ENCODE data around the gene CPPED1.

CPPED1 gene

GRCh38 chr16:12680531-12680930, 123.2 kb downstream of the CPPED1 start:
- no peak for DNase-seq (ENCODE audit: low spot score)

- no peak for DNase-seq (ENCODE audit: low spot score)
These were observed 123.9 kb downstream of the CPPED1 start for GRCh38 chr16:12679660-12680272.

GRCh38 chr16:12678983-12679382, 124.7 kb downstream of the CPPED1 start:
- DNase-seq (ENCODE audit: low spot score): no peak

- no peak for DNase-seq (ENCODE audit: low spot score)
These were observed 126.2 kb downstream of the CPPED1 start for GRCh38 chr16:12677502-12677901.

GRCh38 chr16:12675852-12676251, 127.8 kb downstream of the CPPED1 start:
- no peak for DNase-seq (ENCODE audit: low spot score)

GRCh38 chr16:12675046-12675445, 128.6 kb downstream of the CPPED1 start:
- no peak for DNase-seq (ENCODE audit: low spot score)

GRCh38 chr16:12674524-12674923, 129.2 kb downstream of the CPPED1 start:
- no peak for DNase-seq (ENCODE audit: low spot score)

GRCh38 chr16:12674071-12674470, 129.6 kb downstream of the CPPED1 start:
- DNase-seq (ENCODE audit: low spot score): no peak

GRCh38 chr16:12673466-12673865, 130.2 kb downstream of the CPPED1 start:
- DNase-seq (ENCODE audit: low spot score): no peak

GRCh38 chr16:12672986-12673385, 130.7 kb downstream of the CPPED1 start:
- no peak for DNase-seq (ENCODE audit: low spot score)

- DNase-seq (ENCODE audit: low spot score): no peak
These were observed 133.8 kb downstream of the CPPED1 start for GRCh38 chr16:12669908-12670307.

GRCh38 chr16:12667909-12668308, 135.8 kb downstream of the CPPED1 start:
- DNase-seq (ENCODE audit: low spot score): no peak

GRCh38 chr16:12664164-12664733, 139.4 kb downstream of the CPPED1 start:
- DNase-seq (ENCODE audit: low spot score): no peak

GRCh38 chr16:12661656-12662172, 142.0 kb downstream of the CPPED1 start:
- DNase-seq (ENCODE audit: low spot score): no peak

- no peak for DNase-seq (ENCODE audit: low spot score)
These were observed 143.8 kb downstream of the CPPED1 start for GRCh38 chr16:12659871-12660270.

- no peak for DNase-seq (ENCODE audit: low spot score)
These were observed 145.2 kb downstream of the CPPED1 start for GRCh38 chr16:12658506-12658905.

- no peak for DNase-seq (ENCODE audit: low spot score)
These were observed 148.2 kb downstream of the CPPED1 start for GRCh38 chr16:12655537-12655936.

- DNase-seq (ENCODE audit: low spot score): no peak
These were observed 149.8 kb downstream of the CPPED1 start for GRCh38 chr16:12653820-12654392.

- DNase-seq (ENCODE audit: low spot score): no peak
These were observed 150.8 kb downstream of the CPPED1 start for GRCh38 chr16:12652924-12653323.

GRCh38 chr16:12651765-12652512, 151.7 kb downstream of the CPPED1 start:
- DNase-seq (ENCODE audit: low spot score): no peak

GRCh38 chr16:12649356-12649755, 154.3 kb downstream of the CPPED1 start:
- no peak for DNase-seq (ENCODE audit: low spot score)

- DNase-seq (ENCODE audit: low spot score): no peak
These were observed 157.0 kb downstream of the CPPED1 start for GRCh38 chr16:12646490-12647274.

All from cerebellar cortex (tissue), 1 donor.